Measurements from ENCODE around the gene ATP13A2. TPM values are rescaled to one million over a fixed set of nuclear protein-coding genes. Genes with fewer than 3 reads are reported as not detected.

ATP13A2 gene
- polyA plus RNA-seq, 1 of the 3 experiments (the other 2 are of a cell fraction) = 29.3 TPM

- Histone ChIP-seq H3K9me2 (no peaks in the 10 kb centered on the region), H2AFZ (ENCODE audit: low read depth) (no peak overlapping the region), H3K4me3 (ENCODE audit: low read depth in 2 of 2, low read length in 1 of 2) (no peak overlapping the region), H3K9ac (no peak overlapping the region), H3F3A (replicated peaks; ENCODE audit: insufficient read depth) (peaks cover 16% of the 10 kb centered on the region), H3K4me2 (no peak overlapping the region), H3K9me3 (no peaks in the 10 kb centered on the region), H3K4me1 (ENCODE audit: control insufficient read depth in 1 of 2, insufficient read depth in 2 of 2, low read depth in 1 of 2, low read length in 1 of 2) (peaks cover 0 to 3% of the 10 kb centered on the region in 2 experiments; a peak in 1 of 4 replicates), H3K27ac (ENCODE audit: low read depth in 2 of 2, low read length in 1 of 2) (no peak overlapping the region), H3K79me2 (ENCODE audit: insufficient read depth) (peaks cover 50% of the 10 kb centered on the region), H3K27me3 (ENCODE audit: insufficient read depth) (no peaks in the 10 kb centered on the region), H3K36me3 (replicated peaks in 1 of 2; ENCODE audit: control insufficient read depth in 1 of 2, insufficient read depth in 2 of 2, low read length in 1 of 2) (peaks cover 27 to 53% of the 10 kb centered on the region in 2 experiments), H4K20me1 (ENCODE audit: insufficient read depth) (no peaks in the 10 kb centered on the region)
- TF ChIP-seq GATA2 (CRISPR knock-in tag; IDR thresholded peaks at IDR 0.05) (no peak), NRF1 (IDR thresholded peaks at IDR 0.05; ENCODE audit: low read depth, low read length) (no peak), GABPA (IDR thresholded peaks at IDR 0.05; ENCODE audit: low read depth) (no peak), ZBTB33 (IDR thresholded peaks at IDR 0.05; ENCODE audit: borderline replicate concordance, low read depth) (no peak), SMC3 (IDR thresholded peaks at IDR 0.05; ENCODE audit: low read depth, low read length) (no peak), TAF1 (IDR thresholded peaks at IDR 0.05; ENCODE audit: borderline replicate concordance, low read depth, low read length) (no peak), FOSL2 (IDR thresholded peaks at IDR 0.05; ENCODE audit: borderline replicate concordance, low read depth) (no peak), TCF12 (IDR thresholded peaks at IDR 0.05) (no peak), FOXJ3 (CRISPR knock-in tag; IDR thresholded peaks at IDR 0.05) (no peak), FOXM1 (IDR thresholded peaks at IDR 0.05; ENCODE audit: low read depth) (no peak), CHD2 (IDR thresholded peaks at IDR 0.05; ENCODE audit: low read length, partially characterized antibody) (no peak), MXI1 (IDR thresholded peaks at IDR 0.05; ENCODE audit: low read depth, low read length) (no peak)
- TF ChIP-seq, protein P1, sequence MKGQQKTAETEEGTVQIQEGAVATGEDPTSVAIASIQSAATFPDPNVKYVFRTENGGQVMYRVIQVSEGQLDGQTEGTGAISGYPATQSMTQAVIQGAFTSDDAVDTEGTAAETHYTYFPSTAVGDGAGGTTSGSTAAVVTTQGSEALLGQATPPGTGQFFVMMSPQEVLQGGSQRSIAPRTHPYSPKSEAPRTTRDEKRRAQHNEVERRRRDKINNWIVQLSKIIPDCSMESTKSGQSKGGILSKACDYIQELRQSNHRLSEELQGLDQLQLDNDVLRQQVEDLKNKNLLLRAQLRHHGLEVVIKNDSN (IDR thresholded peaks at IDR 0.05; ENCODE audit: borderline replicate concordance, low read depth) = no peak
- TF ChIP-seq, protein P2, sequence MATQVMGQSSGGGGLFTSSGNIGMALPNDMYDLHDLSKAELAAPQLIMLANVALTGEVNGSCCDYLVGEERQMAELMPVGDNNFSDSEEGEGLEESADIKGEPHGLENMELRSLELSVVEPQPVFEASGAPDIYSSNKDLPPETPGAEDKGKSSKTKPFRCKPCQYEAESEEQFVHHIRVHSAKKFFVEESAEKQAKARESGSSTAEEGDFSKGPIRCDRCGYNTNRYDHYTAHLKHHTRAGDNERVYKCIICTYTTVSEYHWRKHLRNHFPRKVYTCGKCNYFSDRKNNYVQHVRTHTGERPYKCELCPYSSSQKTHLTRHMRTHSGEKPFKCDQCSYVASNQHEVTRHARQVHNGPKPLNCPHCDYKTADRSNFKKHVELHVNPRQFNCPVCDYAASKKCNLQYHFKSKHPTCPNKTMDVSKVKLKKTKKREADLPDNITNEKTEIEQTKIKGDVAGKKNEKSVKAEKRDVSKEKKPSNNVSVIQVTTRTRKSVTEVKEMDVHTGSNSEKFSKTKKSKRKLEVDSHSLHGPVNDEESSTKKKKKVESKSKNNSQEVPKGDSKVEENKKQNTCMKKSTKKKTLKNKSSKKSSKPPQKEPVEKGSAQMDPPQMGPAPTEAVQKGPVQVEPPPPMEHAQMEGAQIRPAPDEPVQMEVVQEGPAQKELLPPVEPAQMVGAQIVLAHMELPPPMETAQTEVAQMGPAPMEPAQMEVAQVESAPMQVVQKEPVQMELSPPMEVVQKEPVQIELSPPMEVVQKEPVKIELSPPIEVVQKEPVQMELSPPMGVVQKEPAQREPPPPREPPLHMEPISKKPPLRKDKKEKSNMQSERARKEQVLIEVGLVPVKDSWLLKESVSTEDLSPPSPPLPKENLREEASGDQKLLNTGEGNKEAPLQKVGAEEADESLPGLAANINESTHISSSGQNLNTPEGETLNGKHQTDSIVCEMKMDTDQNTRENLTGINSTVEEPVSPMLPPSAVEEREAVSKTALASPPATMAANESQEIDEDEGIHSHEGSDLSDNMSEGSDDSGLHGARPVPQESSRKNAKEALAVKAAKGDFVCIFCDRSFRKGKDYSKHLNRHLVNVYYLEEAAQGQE (IDR thresholded peaks at IDR 0.05; ENCODE audit: low read depth, low read length) = no peak
- POLR2A ChIA-PET = no interaction called here
- no peak for DNase-seq
- 76% methylated on average over 5 of the region's 5 CpGs for WGBS (ENCODE audit: low lambda C conversion rate)
- CTCF ChIA-PET = interaction anchor here (0.8 to 24.3 kb wide), 3 partner anchors 11 to 85 kb away, joined by 3 to 408 read pairs (median 5); no protein-coding TSS in a partner anchor
Measured at GRCh38 chr1:17043676-17044075, 31.9 kb upstream of the ATP13A2 start.
